ENCODE results near the gene PALM.

The PALM gene

DNA sequence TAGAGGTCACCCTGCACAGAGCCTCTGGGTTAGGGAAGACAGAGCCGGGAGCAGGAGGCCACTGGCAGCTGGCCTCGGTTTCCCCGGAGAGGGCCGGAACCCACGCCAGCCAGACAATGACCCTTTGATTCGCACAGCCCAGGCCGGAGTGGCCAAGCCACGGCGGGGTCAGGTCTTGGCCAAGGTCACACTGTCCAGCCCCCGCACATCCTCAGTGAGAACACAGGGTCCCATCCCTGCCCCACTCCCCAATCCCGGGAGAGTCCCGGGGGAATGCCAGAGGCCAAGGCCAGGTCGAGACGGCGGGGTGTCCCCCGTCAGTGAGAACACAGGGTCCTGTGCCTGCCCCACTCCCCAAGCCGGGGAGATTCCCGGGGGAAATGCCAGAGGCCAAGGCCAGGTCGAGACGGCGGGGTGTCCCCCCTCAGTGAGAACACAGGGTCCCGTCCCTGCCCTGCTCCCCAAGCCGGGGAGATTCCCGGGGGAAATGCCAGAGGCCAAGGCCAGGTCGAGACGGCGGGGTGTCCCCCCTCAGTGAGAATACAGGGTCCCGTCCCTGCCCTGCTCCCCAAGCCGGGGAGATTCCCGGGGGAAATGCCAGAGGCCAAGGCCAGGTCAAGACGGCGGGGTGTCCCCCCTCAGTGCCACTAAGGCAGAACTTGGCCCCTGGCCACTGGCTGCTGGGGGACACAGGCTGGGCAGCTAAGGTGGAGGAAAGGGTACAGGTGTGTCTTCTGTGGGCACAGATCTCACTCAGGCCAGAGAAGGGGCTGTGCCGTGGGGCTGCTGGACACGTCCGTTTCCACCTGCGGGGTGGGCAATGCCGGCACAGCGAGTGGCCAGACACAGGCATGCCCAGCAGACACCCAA, 34.2 kb upstream of the PALM start:
- Histone ChIP-seq H3K4me3 (ENCODE audit: low read length) (no peak overlapping the region), H3K36me3 (ENCODE audit: insufficient read depth, low read length) (no peaks in the 10 kb centered on the region), H2AFZ (ENCODE audit: low read depth, low read length) (no peak overlapping the region), H3K9me3 (ENCODE audit: low read length) (no peaks in the 10 kb centered on the region), H3K27me3 (ENCODE audit: insufficient read depth, low read length) (peaks cover 4% of the 10 kb centered on the region), H3K4me1 (ENCODE audit: insufficient read depth, low read length) (peaks cover 22% of the 10 kb centered on the region)

DNA sequence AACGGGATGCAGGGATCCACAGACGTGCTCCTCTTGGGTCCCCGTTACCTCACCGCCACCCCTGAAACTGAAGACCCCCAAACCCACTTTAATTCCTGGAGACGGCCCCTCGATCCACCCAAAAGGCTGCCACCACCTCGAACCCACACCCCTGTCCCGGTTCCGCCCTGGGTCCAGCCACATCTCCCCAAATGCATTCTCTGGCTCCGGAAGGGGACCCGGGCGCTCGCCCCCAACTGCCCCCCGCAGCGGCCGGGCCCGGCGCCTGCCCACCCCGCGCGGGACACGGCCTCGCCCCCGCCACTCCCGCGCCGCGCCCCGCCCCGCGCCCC, 32.8 kb upstream of the PALM start:
- peaks cover 22% of the 10 kb centered on the region for H3K4me1 ChIP-seq (ENCODE audit: insufficient read depth, low read length)
- no peaks in the 10 kb centered on the region for H3K36me3 ChIP-seq (ENCODE audit: insufficient read depth, low read length)
- no peaks in the 10 kb centered on the region for H3K9me3 ChIP-seq (ENCODE audit: low read length)
- no peak overlapping the region for H2AFZ ChIP-seq (ENCODE audit: low read depth, low read length)
- H3K27me3 ChIP-seq (ENCODE audit: insufficient read depth, low read length): peaks cover 4% of the 10 kb centered on the region
- no peak overlapping the region for H3K4me3 ChIP-seq (ENCODE audit: low read length)

DNA sequence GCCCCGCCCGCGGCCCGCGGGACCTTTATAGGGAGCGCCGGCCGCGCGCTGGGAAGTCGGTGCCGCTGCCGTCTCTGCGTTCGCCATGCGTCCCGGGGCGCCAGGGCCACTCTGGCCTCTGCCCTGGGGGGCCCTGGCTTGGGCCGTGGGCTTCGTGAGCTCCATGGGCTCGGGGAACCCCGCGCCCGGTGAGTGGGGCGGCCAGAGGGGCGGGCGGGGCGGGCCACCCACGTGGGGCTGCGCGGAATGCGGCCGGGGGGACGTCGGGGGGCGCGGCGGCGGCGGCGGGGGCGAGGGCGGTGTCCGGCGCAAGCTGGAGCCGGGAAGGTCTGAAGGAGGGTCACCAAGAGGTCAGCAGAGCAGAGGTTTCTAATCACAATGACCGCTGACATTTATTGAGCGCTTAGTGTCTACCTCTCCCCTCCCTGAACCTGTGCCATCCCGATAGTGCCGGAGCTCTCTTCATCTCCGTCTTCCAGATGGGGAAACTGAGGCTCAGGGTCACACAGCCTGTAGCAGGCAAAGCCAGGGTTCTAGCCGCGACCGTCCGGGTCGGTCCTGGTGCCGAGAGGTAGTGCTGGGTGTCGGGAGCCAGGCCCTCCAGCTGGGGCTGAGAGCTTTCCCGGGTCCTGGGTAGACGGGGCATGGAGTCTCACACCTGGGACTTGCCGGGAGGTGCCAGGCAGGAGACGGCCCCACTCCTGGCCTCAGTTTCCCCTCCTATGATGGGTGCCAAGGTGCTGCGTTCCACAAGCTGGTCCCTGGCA, 32.2 kb upstream of the PALM start, which contains the start of gene FSTL3:
Gene FSTL3, plus strand, starts transcription at position 54 of the 767 bp plus-strand sequence. Its CDS starts 32 bp downstream, at position 86.
- no peak within 1 kb of the TSS for H2AFZ ChIP-seq (ENCODE audit: low read depth, low read length)
- no peak within 1 kb of the TSS for H3K4me3 ChIP-seq (ENCODE audit: low read length)
- no peaks in the 10 kb centered on the region for H3K36me3 ChIP-seq (ENCODE audit: insufficient read depth, low read length)
- peaks cover 22% of the 10 kb centered on the region for H3K4me1 ChIP-seq (ENCODE audit: insufficient read depth, low read length)
- H3K27me3 ChIP-seq (ENCODE audit: insufficient read depth, low read length): peaks cover 4% of the 10 kb centered on the region
- H3K9me3 ChIP-seq (ENCODE audit: low read length): no peaks in the 10 kb centered on the region

DNA sequence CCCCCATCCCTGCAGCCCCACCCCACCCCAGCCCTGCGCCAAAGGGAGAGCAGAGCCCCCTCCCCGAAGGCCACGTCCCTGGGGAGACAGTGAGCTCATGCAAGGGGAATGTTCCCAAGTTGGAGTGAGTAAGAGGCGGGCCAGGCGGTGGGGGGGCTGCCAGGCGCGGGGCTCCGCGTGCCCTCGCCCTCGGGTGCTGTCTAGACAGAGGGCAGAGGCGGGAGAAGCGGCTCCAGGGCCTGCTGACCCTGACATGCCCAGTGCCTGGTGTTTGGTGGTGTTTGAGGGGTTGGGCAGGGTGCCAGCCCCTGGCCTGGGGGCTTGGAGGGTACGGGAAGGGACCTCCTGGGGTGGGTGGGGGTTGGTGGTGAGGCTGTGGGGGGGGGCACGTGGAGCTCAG, 31.5 kb upstream of the PALM start:
- Histone ChIP-seq H3K4me3 (ENCODE audit: low read length) (no peak overlapping the region), H3K4me1 (ENCODE audit: insufficient read depth, low read length) (peaks cover 22% of the 10 kb centered on the region), H3K36me3 (ENCODE audit: insufficient read depth, low read length) (no peaks in the 10 kb centered on the region), H3K27me3 (ENCODE audit: insufficient read depth, low read length) (peaks cover 4% of the 10 kb centered on the region), H2AFZ (ENCODE audit: low read depth, low read length) (no peak overlapping the region), H3K9me3 (ENCODE audit: low read length) (no peaks in the 10 kb centered on the region)

DNA sequence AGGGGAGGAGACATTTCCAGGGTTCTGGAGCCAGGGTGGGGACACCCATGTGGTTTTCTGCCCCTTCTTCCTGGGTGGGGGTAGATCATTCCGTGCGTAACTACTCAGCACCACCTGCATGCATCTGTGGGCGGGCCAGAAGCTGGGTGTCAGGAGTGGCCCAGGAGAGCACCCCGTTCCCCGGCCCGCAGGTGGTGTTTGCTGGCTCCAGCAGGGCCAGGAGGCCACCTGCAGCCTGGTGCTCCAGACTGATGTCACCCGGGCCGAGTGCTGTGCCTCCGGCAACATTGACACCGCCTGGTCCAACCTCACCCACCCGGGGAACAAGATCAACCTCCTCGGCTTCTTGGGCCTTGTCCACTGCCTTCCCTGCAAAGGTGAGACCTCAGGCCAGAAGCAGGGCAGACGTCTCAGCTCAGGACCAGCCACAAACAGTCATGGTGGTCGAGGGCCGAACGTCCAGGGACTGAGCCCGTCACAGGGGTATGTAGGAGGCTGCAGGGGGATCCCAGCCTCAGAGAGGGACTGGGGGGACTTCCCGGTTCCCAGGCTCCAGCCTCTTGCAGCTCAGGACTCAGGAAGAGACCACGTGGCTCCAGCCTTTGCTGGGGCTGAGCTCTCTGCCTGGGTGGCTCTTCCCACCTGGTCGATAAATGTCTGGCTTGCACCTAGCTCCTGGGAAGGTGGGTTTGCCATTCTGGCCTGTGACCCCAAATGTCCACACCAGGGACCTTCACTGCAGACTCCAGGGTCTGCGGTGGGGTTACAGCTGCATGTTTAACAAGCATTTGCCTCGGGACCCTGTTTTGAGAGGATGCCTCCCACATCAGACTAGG, 30.9 kb upstream of the PALM start:
- H3K4me1 ChIP-seq (ENCODE audit: insufficient read depth, low read length): peaks cover 22% of the 10 kb centered on the region
- no peak overlapping the region for H2AFZ ChIP-seq (ENCODE audit: low read depth, low read length)
- no peak overlapping the region for H3K4me3 ChIP-seq (ENCODE audit: low read length)
- no peaks in the 10 kb centered on the region for H3K9me3 ChIP-seq (ENCODE audit: low read length)
- H3K27me3 ChIP-seq (ENCODE audit: insufficient read depth, low read length): peaks cover 4% of the 10 kb centered on the region
- no peaks in the 10 kb centered on the region for H3K36me3 ChIP-seq (ENCODE audit: insufficient read depth, low read length)

DNA sequence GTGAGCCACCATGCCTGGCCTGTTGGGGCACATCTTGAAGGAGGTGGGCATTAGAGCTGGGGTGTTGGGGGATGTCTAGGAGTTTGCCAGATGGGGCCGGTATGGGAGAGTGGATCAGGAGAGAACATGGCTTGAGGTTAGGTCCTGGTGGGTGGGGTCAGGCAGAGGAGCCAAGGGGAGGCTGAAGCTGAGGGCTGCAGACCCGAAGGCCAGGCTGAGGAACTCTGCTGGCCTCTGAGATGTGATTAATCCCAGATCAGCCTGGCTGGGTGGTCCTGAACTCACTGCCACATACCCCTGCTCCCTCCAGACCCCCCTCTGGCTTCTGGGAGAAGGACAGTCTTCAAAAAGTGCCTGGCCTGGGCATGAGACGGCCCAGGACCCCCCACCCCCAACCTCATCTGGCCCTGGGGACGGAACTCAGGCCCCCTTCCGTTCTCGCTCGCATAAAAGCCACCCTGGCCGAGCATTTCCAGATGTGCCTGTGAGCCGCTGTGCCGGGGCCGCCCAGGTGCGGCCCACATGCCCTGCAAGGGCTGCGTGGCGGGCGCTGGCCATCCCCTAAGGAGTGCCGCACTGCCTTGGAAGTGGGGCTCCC, 29.8 kb upstream of the PALM start:
- no peaks in the 10 kb centered on the region for H3K9me3 ChIP-seq (ENCODE audit: low read length)
- peaks cover 21% of the 10 kb centered on the region for H3K4me1 ChIP-seq (ENCODE audit: insufficient read depth, low read length)
- H3K27me3 ChIP-seq (ENCODE audit: insufficient read depth, low read length): peaks cover 4% of the 10 kb centered on the region
- no peak overlapping the region for H2AFZ ChIP-seq (ENCODE audit: low read depth, low read length)
- H3K36me3 ChIP-seq (ENCODE audit: insufficient read depth, low read length): no peaks in the 10 kb centered on the region
- H3K4me3 ChIP-seq (ENCODE audit: low read length): no peak overlapping the region

DNA sequence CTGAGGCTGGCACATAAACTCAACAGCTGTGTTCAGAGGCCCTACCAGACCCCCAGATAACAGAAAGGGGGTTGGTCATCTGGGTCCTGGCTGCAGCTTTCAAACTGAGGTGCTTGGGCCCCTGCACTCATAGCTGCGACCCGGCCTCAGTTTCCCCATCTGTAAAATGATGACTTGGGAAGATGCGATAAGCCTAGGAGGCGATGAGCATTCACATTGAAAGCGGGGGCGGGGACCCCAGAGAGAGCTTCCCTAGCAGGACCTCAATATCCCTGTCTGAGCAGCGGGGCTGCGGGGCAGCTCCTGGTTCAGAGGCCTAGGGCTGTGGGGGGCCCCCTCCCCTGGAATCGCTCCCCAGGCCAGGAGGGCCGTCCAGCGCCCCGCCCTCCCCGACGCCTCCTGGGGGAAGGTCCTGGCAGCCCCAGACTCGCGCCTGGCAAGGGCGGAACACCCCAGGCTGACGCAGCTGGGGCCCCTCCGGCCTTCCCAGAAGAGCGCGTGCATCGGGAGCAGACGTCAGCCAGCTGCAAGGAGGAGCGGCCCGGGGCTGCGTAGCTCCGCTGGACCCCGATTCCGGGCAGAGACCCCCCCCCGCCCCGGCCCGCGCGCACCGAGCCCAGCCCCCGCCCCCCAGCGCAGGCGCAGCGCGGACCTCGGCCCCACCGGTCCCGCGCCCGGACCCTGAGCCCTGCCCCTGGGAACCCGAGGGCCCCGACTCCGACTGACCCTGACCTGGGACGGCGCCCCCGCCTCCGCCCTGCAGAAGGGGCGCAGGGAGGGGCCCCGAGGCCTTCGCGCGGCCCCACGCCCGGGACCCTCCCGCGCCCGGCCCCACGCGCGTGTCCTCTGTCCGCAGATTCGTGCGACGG, 29.1 kb upstream of the PALM start:
- H3K36me3 ChIP-seq (ENCODE audit: insufficient read depth, low read length): no peaks in the 10 kb centered on the region
- H3K27me3 ChIP-seq (ENCODE audit: insufficient read depth, low read length): peaks cover 4% of the 10 kb centered on the region
- peak overlapping the region; percentile 59 for H3K4me3 ChIP-seq (ENCODE audit: low read length)
- H2AFZ ChIP-seq (ENCODE audit: low read depth, low read length): peak overlapping the region; percentile 34
- H3K4me1 ChIP-seq (ENCODE audit: insufficient read depth, low read length): peaks cover 15% of the 10 kb centered on the region
- H3K9me3 ChIP-seq (ENCODE audit: low read length): no peaks in the 10 kb centered on the region

DNA sequence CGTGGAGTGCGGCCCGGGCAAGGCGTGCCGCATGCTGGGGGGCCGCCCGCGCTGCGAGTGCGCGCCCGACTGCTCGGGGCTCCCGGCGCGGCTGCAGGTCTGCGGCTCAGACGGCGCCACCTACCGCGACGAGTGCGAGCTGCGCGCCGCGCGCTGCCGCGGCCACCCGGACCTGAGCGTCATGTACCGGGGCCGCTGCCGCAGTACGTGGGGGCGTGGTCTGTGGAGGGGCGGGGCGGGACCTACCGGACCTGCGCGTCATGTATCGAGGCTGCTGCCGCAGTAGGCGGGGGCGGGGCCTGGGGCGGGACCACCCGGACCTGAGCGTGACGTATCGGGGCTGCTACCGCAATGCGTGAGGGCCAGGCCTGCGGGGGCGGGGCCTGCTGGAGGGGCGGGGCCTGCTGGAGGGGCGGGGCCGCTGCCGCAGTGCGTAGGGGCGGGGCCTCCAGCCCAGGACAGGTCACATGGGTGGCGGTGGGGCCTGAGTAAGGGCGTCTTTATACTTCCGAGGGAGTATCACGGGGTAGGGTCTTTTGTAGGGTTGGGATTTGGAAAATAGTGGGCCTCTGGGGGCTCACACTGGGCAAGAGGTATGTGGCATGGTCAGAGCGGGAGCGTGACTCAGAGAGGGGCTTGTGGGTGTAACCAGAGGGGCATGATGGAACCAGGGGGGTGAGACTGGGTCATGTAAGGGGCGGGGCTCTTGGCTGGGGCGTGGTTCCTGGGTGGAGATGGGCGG, 28.3 kb upstream of the PALM start:
- peak overlapping the region; percentile 70 for H2AFZ ChIP-seq (ENCODE audit: low read depth, low read length)

DNA sequence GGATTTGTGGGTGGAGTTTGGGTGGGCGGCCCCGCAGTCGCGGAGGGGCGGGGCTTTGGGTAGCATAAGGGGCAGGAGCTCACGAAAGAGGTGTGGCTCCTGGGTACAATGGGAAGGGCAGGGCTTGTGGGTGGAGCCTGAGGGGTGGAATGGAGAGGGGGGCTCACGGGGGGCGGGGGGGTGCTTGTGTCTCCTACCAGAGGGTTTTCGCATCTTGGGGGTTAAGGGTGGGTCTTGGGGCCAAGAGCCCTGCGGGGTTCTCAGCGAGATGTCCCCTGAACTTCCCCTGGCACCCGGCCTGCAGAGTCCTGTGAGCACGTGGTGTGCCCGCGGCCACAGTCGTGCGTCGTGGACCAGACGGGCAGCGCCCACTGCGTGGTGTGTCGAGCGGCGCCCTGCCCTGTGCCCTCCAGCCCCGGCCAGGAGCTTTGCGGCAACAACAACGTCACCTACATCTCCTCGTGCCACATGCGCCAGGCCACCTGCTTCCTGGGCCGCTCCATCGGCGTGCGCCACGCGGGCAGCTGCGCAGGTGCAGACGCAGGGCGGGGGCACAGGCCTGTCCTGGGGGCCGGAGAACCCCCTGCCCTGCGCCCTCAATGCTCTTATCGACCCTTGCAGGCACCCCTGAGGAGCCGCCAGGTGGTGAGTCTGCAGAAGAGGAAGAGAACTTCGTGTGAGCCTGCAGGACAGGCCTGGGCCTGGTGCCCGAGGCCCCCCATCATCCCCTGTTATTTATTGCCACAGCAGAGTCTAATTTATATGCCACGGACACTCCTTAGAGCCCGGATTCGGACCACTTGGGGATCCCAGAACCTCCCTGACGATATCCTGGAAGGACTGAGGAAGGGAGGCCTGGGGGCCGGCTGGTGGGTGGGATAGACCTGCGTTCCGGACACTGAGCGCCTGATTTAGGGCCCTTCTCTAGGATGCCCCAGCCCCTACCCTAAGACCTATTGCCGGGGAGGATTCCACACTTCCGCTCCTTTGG, 27.4 kb upstream of the PALM start:
- H3K27me3 ChIP-seq (ENCODE audit: insufficient read depth, low read length): peaks cover 4% of the 10 kb centered on the region
- peaks cover 3% of the 10 kb centered on the region for H3K4me1 ChIP-seq (ENCODE audit: insufficient read depth, low read length)
- no peaks in the 10 kb centered on the region for H3K9me3 ChIP-seq (ENCODE audit: low read length)
- no peaks in the 10 kb centered on the region for H3K36me3 ChIP-seq (ENCODE audit: insufficient read depth, low read length)
- peak overlapping the region; percentile 68 for H3K4me3 ChIP-seq (ENCODE audit: low read length)
- H2AFZ ChIP-seq (ENCODE audit: low read depth, low read length): peak overlapping the region; percentile 70

More for the DNA sequence above, 28.3 kb upstream of the PALM start:
- H3K9me3 ChIP-seq (ENCODE audit: low read length): no peaks in the 10 kb centered on the region
- peaks cover 9% of the 10 kb centered on the region for H3K4me1 ChIP-seq (ENCODE audit: insufficient read depth, low read length)
- peak overlapping the region; percentile 68 for H3K4me3 ChIP-seq (ENCODE audit: low read length)
- H3K36me3 ChIP-seq (ENCODE audit: insufficient read depth, low read length): no peaks in the 10 kb centered on the region
- peaks cover 4% of the 10 kb centered on the region for H3K27me3 ChIP-seq (ENCODE audit: insufficient read depth, low read length)

DNA sequence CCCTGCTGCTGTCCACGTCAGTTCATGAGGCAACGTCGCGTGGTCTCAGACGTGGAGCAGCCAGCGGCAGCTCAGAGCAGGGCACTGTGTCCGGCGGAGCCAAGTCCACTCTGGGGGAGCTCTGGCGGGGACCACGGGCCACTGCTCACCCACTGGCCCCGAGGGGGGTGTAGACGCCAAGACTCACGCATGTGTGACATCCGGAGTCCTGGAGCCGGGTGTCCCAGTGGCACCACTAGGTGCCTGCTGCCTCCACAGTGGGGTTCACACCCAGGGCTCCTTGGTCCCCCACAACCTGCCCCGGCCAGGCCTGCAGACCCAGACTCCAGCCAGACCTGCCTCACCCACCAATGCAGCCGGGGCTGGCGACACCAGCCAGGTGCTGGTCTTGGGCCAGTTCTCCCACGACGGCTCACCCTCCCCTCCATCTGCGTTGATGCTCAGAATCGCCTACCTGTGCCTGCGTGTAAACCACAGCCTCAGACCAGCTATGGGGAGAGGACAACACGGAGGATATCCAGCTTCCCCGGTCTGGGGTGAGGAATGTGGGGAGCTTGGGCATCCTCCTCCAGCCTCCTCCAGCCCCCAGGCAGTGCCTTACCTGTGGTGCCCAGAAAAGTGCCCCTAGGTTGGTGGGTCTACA, 25.9 kb upstream of the PALM start:
- no peaks in the 10 kb centered on the region for H3K9me3 ChIP-seq (ENCODE audit: low read length)
- H3K36me3 ChIP-seq (ENCODE audit: insufficient read depth, low read length): no peaks in the 10 kb centered on the region
- H3K4me3 ChIP-seq (ENCODE audit: low read length): no peak overlapping the region
- peaks cover 3% of the 10 kb centered on the region for H3K4me1 ChIP-seq (ENCODE audit: insufficient read depth, low read length)
- H3K27me3 ChIP-seq (ENCODE audit: insufficient read depth, low read length): no peaks in the 10 kb centered on the region
- H2AFZ ChIP-seq (ENCODE audit: low read depth, low read length): no peak overlapping the region
